GM21825 (cell line): ENCODE results near the gene GALNT17.

Experiments used
- ATAC-seq: cut with Tn5 transposase; IDR thresholded peaks from one replicate; pipeline ENCODE4 v1.9.1; 2021; ENCODE audit warnings: mild to moderate bottlenecking, moderate library complexity; ENCODE audit not compliant: unreplicated experiment

GALNT17 gene

GRCh38 chr7:71377469-71377868 is 245.5 kb downstream of the GALNT17 start:
- ATAC-seq, result no peak

GRCh38 chr7:71384094-71384493 is 252.2 kb downstream of the GALNT17 start:
- ATAC-seq, result no peak

GRCh38 chr7:71385330-71385729 is 253.4 kb downstream of the GALNT17 start:
- no peak for ATAC-seq

GRCh38 chr7:71386152-71386785 is 254.3 kb downstream of the GALNT17 start:
- ATAC-seq, result no peak

GRCh38 chr7:71388181-71388580 is 256.2 kb downstream of the GALNT17 start:
- ATAC-seq, result no peak

- no peak for ATAC-seq
Observed at GRCh38 chr7:71389976-71390375, 258.0 kb downstream of the GALNT17 start.

- no peak for ATAC-seq
Observed at GRCh38 chr7:71393661-71394060, 261.7 kb downstream of the GALNT17 start.

- ATAC-seq, result no peak
Observed at GRCh38 chr7:71402684-71403083, 270.7 kb downstream of the GALNT17 start.

GRCh38 chr7:71403202-71403946 is 271.4 kb downstream of the GALNT17 start:
- ATAC-seq, result no peak

- no peak for ATAC-seq
Observed at GRCh38 chr7:71404726-71405345, 272.9 kb downstream of the GALNT17 start.

GRCh38 chr7:71408271-71408670 is 276.3 kb downstream of the GALNT17 start:
- ATAC-seq, result no peak

- no peak for ATAC-seq
Observed at GRCh38 chr7:71409550-71410157, 277.7 kb downstream of the GALNT17 start.

- ATAC-seq, result no peak
Observed at GRCh38 chr7:71411475-71411874, 279.5 kb downstream of the GALNT17 start.

- no peak for ATAC-seq
Observed at GRCh38 chr7:71414490-71414889, 282.5 kb downstream of the GALNT17 start.

GRCh38 chr7:71419546-71420337 is 287.8 kb downstream of the GALNT17 start:
- ATAC-seq, result no peak

GRCh38 chr7:71422104-71422503 is 290.2 kb downstream of the GALNT17 start:
- no peak for ATAC-seq

GRCh38 chr7:71424166-71425035 is 292.5 kb downstream of the GALNT17 start:
- ATAC-seq, result no peak

GRCh38 chr7:71429083-71429482 is 297.1 kb downstream of the GALNT17 start:
- no peak for ATAC-seq

GRCh38 chr7:71430246-71430645 is 298.3 kb downstream of the GALNT17 start:
- ATAC-seq, result no peak

GRCh38 chr7:71439321-71439720 is 307.4 kb downstream of the GALNT17 start:
- ATAC-seq, result no peak
